HL-60 (cell line): ENCODE measurements around the gene SMAD7.

Source experiments
- DNase-seq, 2 experiments: peaks; one replicate each; pipeline ENCODE4 v3.0.0-alpha.2; 2010 to 2020; ENCODE audit warnings: low read depth in 1 of 2, low spot score in 1 of 2
- H3K27ac ChIP-seq: fragments of 250-450 bp; sonication (Bioruptor Pico); replicated peaks from 2 replicates; pipeline ENCODE4 v1.5.1; 2020; ENCODE audit warnings: mild to moderate bottlenecking, moderate library complexity
- H3K27me3 ChIP-seq: fragments of 250-450 bp; sonication (Bioruptor Pico); 2 replicates; pipeline ENCODE4 v1.5.1; 2021; ENCODE audit warnings: mild to moderate bottlenecking, moderate library complexity; ENCODE audit not compliant: insufficient read depth, poor library complexity, severe bottlenecking
- H3K4me3 ChIP-seq: replicated peaks from 2 replicates; pipeline ENCODE4 v1.5.1; 2011; ENCODE audit warnings: mild to moderate bottlenecking, control low read depth, low read length; ENCODE audit not compliant: insufficient read depth
- CTCF ChIP-seq: IDR thresholded peaks from one replicate; pipeline ENCODE4 v1.5.1; 2011; ENCODE audit warnings: low read length, control low read depth, inconsistent platforms; ENCODE audit not compliant: insufficient read depth
- GABPA ChIP-seq: IDR thresholded peaks from 2 replicates; pipeline ENCODE4 v1.6.1; 2012; ENCODE audit warnings: low read depth
- POLR2AphosphoS5 ChIP-seq: IDR thresholded peaks from 2 replicates; pipeline ENCODE4 v1.6.1; 2012; ENCODE audit warnings: low read depth
- REST ChIP-seq: IDR thresholded peaks from 2 replicates; pipeline ENCODE4 v1.6.1; 2012; ENCODE audit warnings: low read depth; ENCODE audit not compliant: insufficient replicate concordance
- SPI1 ChIP-seq: IDR thresholded peaks from 2 replicates; pipeline ENCODE4 v1.6.1; 2012; ENCODE audit warnings: low read depth, mild to moderate bottlenecking, borderline replicate concordance

SMAD7 gene

GRCh38 chr18:48887905-48888772 is 62.6 kb downstream of the SMAD7 start:
- H3K27ac ChIP-seq = no peak overlapping the region
- DNase-seq = no peak
- TF ChIP-seq SPI1 (no peak), REST (no peak), GABPA (no peak), CTCF (no peak), POLR2AphosphoS5 (no peak)
- no peaks in the 10 kb centered on the region for H3K27me3 ChIP-seq
- no peak overlapping the region for H3K4me3 ChIP-seq

GRCh38 chr18:48887294-48887904 is 63.4 kb downstream of the SMAD7 start:
- H3K4me3 ChIP-seq = no peak overlapping the region
- TF ChIP-seq GABPA (no peak), REST (no peak), SPI1 (no peak)
- no peaks in the 10 kb centered on the region for H3K27me3 ChIP-seq
- no peak overlapping the region for H3K27ac ChIP-seq
- no peak for DNase-seq

- Histone ChIP-seq H3K27me3 (no peaks in the 10 kb centered on the region), H3K4me3 (no peak overlapping the region), H3K27ac (no peak overlapping the region)
- TF ChIP-seq CTCF = no peak
- TF ChIP-seq REST = no peak
- no peak for TF ChIP-seq POLR2AphosphoS5
- TF ChIP-seq GABPA = no peak
- TF ChIP-seq SPI1 = no peak
- no peak for DNase-seq
Observed at GRCh38 chr18:48886520-48887293, 64.1 kb downstream of the SMAD7 start.
